ENCODE data around the gene CMTM8.

DNA sequence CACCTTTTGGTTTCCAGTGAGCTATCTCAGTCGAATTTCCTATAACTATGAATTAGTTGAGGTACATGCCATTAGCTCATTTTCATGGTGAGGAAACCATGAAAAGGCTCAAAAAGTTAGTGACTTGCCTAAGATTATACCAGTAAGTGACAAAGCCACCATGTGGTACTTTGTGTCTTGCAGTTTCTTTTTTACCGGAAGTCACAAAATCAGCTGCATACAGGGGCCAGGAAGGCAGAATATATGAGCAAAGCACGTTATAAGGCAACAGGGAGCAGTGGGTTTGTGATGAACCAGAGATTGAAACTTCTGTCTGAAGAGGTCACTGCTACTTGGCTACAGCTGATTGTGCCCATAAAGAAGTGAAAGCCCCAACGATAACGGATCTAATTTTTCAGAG is 50.3 kb downstream of the CMTM8 start:
- TF ChIP-seq NFRKB (IDR thresholded peaks at IDR 0.05) (no peak), FOXM1 (IDR thresholded peaks at IDR 0.05; ENCODE audit: borderline replicate concordance) (no peak), ELF4 (IDR thresholded peaks at IDR 0.05) (no peak), TARDBP (IDR thresholded peaks at IDR 0.05) (no peak), BHLHE40 (IDR thresholded peaks at IDR 0.05; ENCODE audit: borderline replicate concordance) (no peak), FOXA1 (IDR thresholded peaks at IDR 0.05) (no peak), SP1 (IDR thresholded peaks at IDR 0.05) (no peak), L3MBTL2 (conservative IDR thresholded peaks at IDR 0.05) (no peak), ZNF384 (IDR thresholded peaks at IDR 0.05) (no peak), LEF1 (IDR thresholded peaks at IDR 0.05; ENCODE audit: borderline replicate concordance) (no peak), FOXK2 (IDR thresholded peaks at IDR 0.05) (no peak), ARNT (IDR thresholded peaks at IDR 0.05) (no peak), SUZ12 (IDR thresholded peaks at IDR 0.05) (no peak)
- TF ChIP-seq, protein P1, sequence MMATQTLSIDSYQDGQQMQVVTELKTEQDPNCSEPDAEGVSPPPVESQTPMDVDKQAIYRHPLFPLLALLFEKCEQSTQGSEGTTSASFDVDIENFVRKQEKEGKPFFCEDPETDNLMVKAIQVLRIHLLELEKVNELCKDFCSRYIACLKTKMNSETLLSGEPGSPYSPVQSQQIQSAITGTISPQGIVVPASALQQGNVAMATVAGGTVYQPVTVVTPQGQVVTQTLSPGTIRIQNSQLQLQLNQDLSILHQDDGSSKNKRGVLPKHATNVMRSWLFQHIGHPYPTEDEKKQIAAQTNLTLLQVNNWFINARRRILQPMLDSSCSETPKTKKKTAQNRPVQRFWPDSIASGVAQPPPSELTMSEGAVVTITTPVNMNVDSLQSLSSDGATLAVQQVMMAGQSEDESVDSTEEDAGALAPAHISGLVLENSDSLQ (IDR thresholded peaks at IDR 0.05) = no peak
